ENCODE measurements around the gene GYPC. TPM values are rescaled to one million over a fixed set of nuclear protein-coding genes. Genes with fewer than 3 reads are reported as not detected.

The GYPC gene
- total and polyA plus RNA-seq, 2 experiments from 2014 or later: 42.6 to 45.8 TPM

DNA sequence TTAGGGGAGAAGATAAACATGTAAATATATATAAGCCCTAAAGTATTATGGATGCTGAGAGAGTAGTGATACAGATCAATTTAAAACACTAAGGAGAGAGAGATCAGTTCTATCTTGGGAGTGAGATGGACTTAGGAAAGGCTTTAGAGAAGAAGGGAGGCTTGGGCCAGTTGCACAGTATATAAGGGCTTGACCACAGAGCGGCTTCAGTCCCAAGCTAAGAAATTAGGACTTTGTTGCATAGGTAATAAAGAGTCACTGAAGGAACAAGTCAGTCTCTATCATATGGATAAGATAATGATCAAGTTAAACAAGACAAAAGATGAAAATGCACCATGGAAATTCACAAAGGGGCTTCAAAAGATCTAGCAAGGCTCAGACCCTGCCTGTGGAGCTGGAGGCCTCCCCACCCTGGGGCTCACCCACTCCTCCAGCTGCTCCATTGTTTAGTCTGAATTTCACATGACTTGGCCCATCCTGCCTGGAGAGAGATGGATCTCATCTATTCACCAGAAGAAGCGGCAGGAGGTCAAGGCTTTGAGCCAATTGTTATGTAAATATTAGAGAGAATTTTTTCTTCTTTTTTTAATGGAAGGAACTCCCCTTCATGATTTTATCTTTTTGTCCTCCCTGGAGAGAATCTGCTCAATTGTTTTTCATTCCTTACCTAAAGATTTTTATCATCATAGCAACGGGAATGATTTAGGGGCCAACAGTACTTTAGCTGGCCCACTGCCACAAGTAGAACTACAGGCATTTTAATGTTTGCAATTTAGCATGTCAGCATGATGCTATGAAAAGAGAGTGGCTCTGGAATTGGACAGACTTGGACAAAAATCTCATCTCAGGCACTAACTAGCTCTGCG lies 44.0 kb downstream of the GYPC start:
- Histone ChIP-seq H3K4me1 (ENCODE audit: insufficient read depth) (no peaks in the 10 kb centered on the region), H3K9ac (no peak overlapping the region), H3K27me3 (replicated peaks; ENCODE audit: insufficient read depth) (no peaks in the 10 kb centered on the region), H3K9me3 (ENCODE audit: low read depth) (no peaks in the 10 kb centered on the region), H3K4me3 (no peak overlapping the region), H3K27ac (no peak overlapping the region), H3K4me2 (ENCODE audit: unreplicated experiment) (no peak overlapping the region), H3K79me2 (ENCODE audit: insufficient read depth) (no peaks in the 10 kb centered on the region), H3K36me3 (ENCODE audit: low read depth) (no peaks in the 10 kb centered on the region), H3K9me2 (ENCODE audit: insufficient read depth) (no peaks in the 10 kb centered on the region), H3F3A (ENCODE audit: insufficient read depth) (no peaks in the 10 kb centered on the region; the same call in 1 of the 2 replicates), H4K20me1 (ENCODE audit: insufficient read depth) (no peaks in the 10 kb centered on the region), H2AFZ (no peak overlapping the region)
- peak; percentile 4 for DNase-seq
- in situ Hi-C loops (cut with MboI): no loop called here
- 65 to 76% methylated on average over 4 of the region's 4 CpGs for WGBS, 2 experiments (ENCODE audit: low coverage in 1 of 2, low lambda C conversion rate in 2 of 2, missing lambda C conversion rate in 2 of 2)
- no peak for TF ChIP-seq EZH2 (IDR thresholded peaks at IDR 0.05; ENCODE audit: insufficient read depth, poor library complexity, severe bottlenecking)
- no peak for TF ChIP-seq EZH2phosphoT487 (IDR thresholded peaks at IDR 0.05; ENCODE audit: insufficient read depth, low read depth)

DNA sequence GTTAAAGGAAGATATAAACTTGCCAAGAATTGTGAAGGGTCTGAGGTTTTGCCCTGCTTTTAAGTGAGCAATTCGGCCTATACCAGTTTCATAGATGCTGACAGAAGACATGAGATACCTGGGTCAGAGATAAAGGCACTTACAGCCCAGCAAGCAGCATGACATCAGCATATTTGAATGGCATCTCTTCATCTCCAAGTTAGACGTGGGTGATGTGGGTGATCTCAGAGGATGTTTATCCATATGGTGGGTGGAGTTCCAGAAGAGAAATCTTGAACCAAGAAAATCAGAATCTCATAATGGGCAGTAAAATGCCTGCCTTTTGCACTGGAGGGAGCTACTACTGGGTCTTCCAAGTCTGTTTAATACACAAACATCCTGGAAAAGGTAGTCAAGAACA lies 44.7 kb downstream of the GYPC start:
- no peaks in the 10 kb centered on the region for H3K4me1 ChIP-seq (ENCODE audit: insufficient read depth)
- H3K9me3 ChIP-seq (ENCODE audit: low read depth): no peaks in the 10 kb centered on the region
- H3K4me3 ChIP-seq: no peak overlapping the region
- H3K4me2 ChIP-seq (ENCODE audit: unreplicated experiment): no peak overlapping the region
- H3K27me3 ChIP-seq (replicated peaks; ENCODE audit: insufficient read depth): no peaks in the 10 kb centered on the region
- no peaks in the 10 kb centered on the region for H3K9me2 ChIP-seq (ENCODE audit: insufficient read depth)
- no peaks in the 10 kb centered on the region for H3K36me3 ChIP-seq (ENCODE audit: low read depth)
- in situ Hi-C loops (cut with MboI): no loop called here
- DNase-seq: peak; percentile 20
- no peaks in the 10 kb centered on the region; the same call in 1 of the 2 replicates for H3F3A ChIP-seq (ENCODE audit: insufficient read depth)
- no peaks in the 10 kb centered on the region for H4K20me1 ChIP-seq (ENCODE audit: insufficient read depth)
- H2AFZ ChIP-seq: no peak overlapping the region
- no peak overlapping the region for H3K27ac ChIP-seq
- WGBS, 2 experiments (ENCODE audit: low coverage in 1 of 2, low lambda C conversion rate in 2 of 2, missing lambda C conversion rate in 2 of 2): 22 to 25% methylated on average over 2 of the region's 2 CpGs
- H3K79me2 ChIP-seq (ENCODE audit: insufficient read depth): no peaks in the 10 kb centered on the region
- no peak for TF ChIP-seq EZH2 (IDR thresholded peaks at IDR 0.05; ENCODE audit: insufficient read depth, poor library complexity, severe bottlenecking)
- TF ChIP-seq EZH2phosphoT487 (IDR thresholded peaks at IDR 0.05; ENCODE audit: insufficient read depth, low read depth): no peak
- H3K9ac ChIP-seq: no peak overlapping the region

DNA sequence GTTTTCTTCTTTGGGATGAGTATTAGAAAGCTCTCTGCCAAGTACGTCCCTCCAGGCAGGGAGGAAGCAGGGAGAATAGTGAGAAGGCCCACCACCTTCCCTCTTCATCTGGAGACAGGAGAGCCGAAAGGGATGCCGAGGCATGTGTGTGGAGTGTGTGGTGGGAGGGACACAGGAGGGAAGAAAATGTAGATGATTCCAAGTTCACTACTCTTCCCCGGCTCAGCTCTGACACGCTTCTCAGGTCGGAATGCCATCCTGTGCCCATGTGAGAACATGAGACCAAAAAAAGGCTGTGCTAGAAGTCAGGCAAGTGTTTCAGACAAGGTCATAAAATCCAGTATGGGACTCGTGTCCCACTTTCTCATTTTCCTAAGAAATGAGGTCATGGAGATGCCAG lies 47.4 kb downstream of the GYPC start:
- 77 to 79% methylated on average over 7 of the region's 7 CpGs for WGBS, 2 experiments (ENCODE audit: low coverage in 1 of 2, low lambda C conversion rate in 2 of 2, missing lambda C conversion rate in 2 of 2)
- Histone ChIP-seq H2AFZ (no peak overlapping the region), H3K4me3 (no peak overlapping the region), H3K9ac (no peak overlapping the region), H3K27ac (no peak overlapping the region), H3K4me2 (ENCODE audit: unreplicated experiment) (no peak overlapping the region), H3K4me1 (ENCODE audit: insufficient read depth) (no peaks in the 10 kb centered on the region), H3K9me3 (ENCODE audit: low read depth) (no peaks in the 10 kb centered on the region), H3F3A (ENCODE audit: insufficient read depth) (no peaks in the 10 kb centered on the region; the same call in 1 of the 2 replicates), H3K9me2 (ENCODE audit: insufficient read depth) (no peaks in the 10 kb centered on the region), H3K27me3 (replicated peaks; ENCODE audit: insufficient read depth) (no peaks in the 10 kb centered on the region), H4K20me1 (ENCODE audit: insufficient read depth) (no peaks in the 10 kb centered on the region), H3K79me2 (ENCODE audit: insufficient read depth) (no peaks in the 10 kb centered on the region), H3K36me3 (ENCODE audit: low read depth) (no peaks in the 10 kb centered on the region)
- DNase-seq: no peak
- in situ Hi-C loops (cut with MboI): no loop called here
- TF ChIP-seq EZH2 (IDR thresholded peaks at IDR 0.05; ENCODE audit: insufficient read depth, poor library complexity, severe bottlenecking) (no peak), EZH2phosphoT487 (IDR thresholded peaks at IDR 0.05; ENCODE audit: insufficient read depth, low read depth) (no peak)

DNA sequence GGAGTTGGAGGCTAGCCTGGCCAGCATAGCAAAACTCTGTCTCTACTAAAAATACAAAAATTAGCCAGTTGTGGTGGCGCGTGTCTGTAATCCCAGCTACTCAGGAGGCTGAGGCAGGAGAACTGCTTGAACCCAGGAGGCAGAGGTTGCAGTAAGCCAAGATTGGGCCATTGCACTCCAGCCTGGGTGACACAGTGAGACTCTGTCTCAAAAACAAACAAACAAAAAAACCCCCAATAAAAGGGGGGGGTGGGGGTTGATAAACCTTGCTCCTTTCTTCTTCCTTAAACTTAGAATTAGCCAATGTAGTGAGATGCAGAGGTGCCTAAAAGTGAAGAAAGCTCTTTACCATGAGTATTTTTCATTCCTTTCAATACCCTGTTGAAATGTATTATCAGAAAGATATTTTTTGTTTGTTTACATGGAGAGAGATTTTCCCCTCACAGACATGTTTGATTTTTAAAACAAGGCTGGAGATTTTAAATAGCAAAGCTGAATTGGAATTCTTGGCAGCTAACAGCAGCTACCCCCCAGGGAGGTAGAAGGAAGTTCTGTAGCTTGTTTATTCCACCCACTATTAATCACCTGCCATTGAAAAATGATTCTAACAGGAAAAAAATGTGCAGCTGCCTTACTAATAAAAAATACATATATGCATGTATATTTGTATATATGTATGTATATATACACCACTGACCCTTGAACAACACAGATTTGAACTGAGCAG lies 48.6 kb downstream of the GYPC start:
- DNase-seq: no peak
- 47 to 60% methylated on average over 2 of the region's 2 CpGs for WGBS, 2 experiments (ENCODE audit: low coverage in 1 of 2, low lambda C conversion rate in 2 of 2, missing lambda C conversion rate in 2 of 2)
- no peaks in the 10 kb centered on the region for H3K79me2 ChIP-seq (ENCODE audit: insufficient read depth)
- H3F3A ChIP-seq (ENCODE audit: insufficient read depth): no peaks in the 10 kb centered on the region; the same call in 1 of the 2 replicates
- no peaks in the 10 kb centered on the region for H3K9me2 ChIP-seq (ENCODE audit: insufficient read depth)
- in situ Hi-C loops (cut with MboI): no loop called here
- no peak overlapping the region for H2AFZ ChIP-seq
- H3K4me2 ChIP-seq (ENCODE audit: unreplicated experiment): no peak overlapping the region
- H3K36me3 ChIP-seq (ENCODE audit: low read depth): no peaks in the 10 kb centered on the region
- no peaks in the 10 kb centered on the region for H4K20me1 ChIP-seq (ENCODE audit: insufficient read depth)
- H3K4me3 ChIP-seq: no peak overlapping the region
- TF ChIP-seq EZH2phosphoT487 (IDR thresholded peaks at IDR 0.05; ENCODE audit: insufficient read depth, low read depth) (no peak), EZH2 (IDR thresholded peaks at IDR 0.05; ENCODE audit: insufficient read depth, poor library complexity, severe bottlenecking) (no peak)
- H3K27me3 ChIP-seq (replicated peaks; ENCODE audit: insufficient read depth): peaks cover 2% of the 10 kb centered on the region
- H3K9me3 ChIP-seq (ENCODE audit: low read depth): no peaks in the 10 kb centered on the region
- H3K27ac ChIP-seq: no peak overlapping the region
- H3K9ac ChIP-seq: no peak overlapping the region
- no peaks in the 10 kb centered on the region for H3K4me1 ChIP-seq (ENCODE audit: insufficient read depth)

All from GM23248 (cell line).